Psoas muscle (tissue), 8 donors: Measurements from ENCODE around the gene KRT83. TPM values are rescaled to one million over a fixed set of nuclear protein-coding genes. Genes with fewer than 3 reads are reported as not detected.
A peak's percentile ranks its signal among the peaks of the same experiment; 100 is the strongest.

ENCODE experiments used
- ATAC-seq, 4 donors: fragments of 200-7000 bp; cut with Tn5 transposase; one replicate each; pipeline ENCODE4 v1.9.1; 2020; ENCODE audit warnings: moderate library complexity in 3 of 4, mild to moderate bottlenecking in 2 of 4
- DNase-seq, 2 donors: peaks; one replicate each; pipeline ENCODE4 v3.0.0-alpha.2; 2020
- H3K27ac ChIP-seq: fragments of 200-600 bp; one replicate; pipeline ENCODE4 v1.8.0; 2022
- H3K27me3 ChIP-seq, 3 donors: fragments of 200-600 bp in 1 of 3; one replicate each; pipeline versions ENCODE4 v1.6.1 to v1.8.0; 2013 to 2022; ENCODE audit warnings: low read length in 2 of 3, mild to moderate bottlenecking in 2 of 3, moderate library complexity in 1 of 3; ENCODE audit not compliant: insufficient read depth in 3 of 3
- H3K36me3 ChIP-seq, 2 donors: fragments of 200-600 bp in 1 of 2; one replicate each; pipeline versions ENCODE4 v1.6.1 to v1.8.0; 2013 to 2022; ENCODE audit warnings: low read depth in 1 of 2, mild to moderate bottlenecking in 1 of 2, moderate library complexity in 1 of 2; ENCODE audit not compliant: insufficient read depth in 1 of 2
- H3K4me1 ChIP-seq: fragments of 200-600 bp; one replicate; pipeline ENCODE4 v1.8.0; 2022
- H3K4me3 ChIP-seq: fragments of 200-600 bp; one replicate; pipeline ENCODE4 v1.8.0; 2022; ENCODE audit warnings: mild to moderate bottlenecking
- H3K9me3 ChIP-seq: fragments of 200-600 bp; one replicate; pipeline ENCODE4 v1.8.0; 2022
- CTCF ChIP-seq: fragments of 200-600 bp; IDR thresholded peaks from one replicate; pipeline ENCODE4 v1.8.0; 2022; ENCODE audit warnings: antibody characterized with exemption
- WGBS, 3 donors: extraction: QIAGEN DNeasy Blood & Tissue Kit; methylation state at CpG; one replicate each; pipeline versions ENCODE4 v1.1.6 to v1.1.7; 2013; 5-methylcytosine and 5-hydroxymethylcytosine counted together
- intact Hi-C, 2 donors: fragments of 100-400 bp; cut with DNase I; formaldehyde crosslinking; loops; one replicate each; pipeline versions ENCODE4 v1.11.0 to v1.14.2; 2022
- polyA plus RNA-seq, 3 donors: library from polyadenylated mRNA; stranded (reverse); fragments of 200-250 nt; gene quantifications; one replicate each; pipeline ENCODE4 v1.2.3, GENCODE V29; 2013
- total RNA-seq, 4 donors: library from RNA; stranded (reverse); fragmentation: NEBNext Ultra II Directional in 2 of 4; extraction: Animal tissue kit (Norgen Biotek cat#: 25700) in 2 of 4; gene quantifications; one replicate each; pipeline versions ENCODE4 v1.2.1 to v1.2.4, GENCODE V29; 2021 to 2023
- donor health status: healthy with polysubstance abuse.
- donor health status: DM: no; HTN: no; CAD: no; lungs with moderate emphysema.
- donor health status: Bipolar disorder and iron deficiency.
- donor health status: healthy.
- donor health status: DM: yes; HTN: yes; CAD: no.
- donor health status: DM: no; HTN: no; CAD: no.
- donor health status: DM: no; HTN: no; CAD: no.
- donor health status: DM: yes; HTN: yes; CAD: no.

Gene KRT83
- total and polyA plus RNA-seq, 7 donors, result not detected

GRCh38 chr12:52280319-52280795, 40.8 kb downstream of the KRT83 start:
- peak overlapping the region; percentile 39 for H3K27ac ChIP-seq
- ATAC-seq (peak in 3 of 4 donors; percentile 34 to 71 (median 59)), DNase-seq (peak; percentile 64 to 65)
- H3K4me3 ChIP-seq, result no peak overlapping the region
- no peaks in the 10 kb centered on the region for H3K27me3 ChIP-seq
- no peaks in the 10 kb centered on the region for H3K36me3 ChIP-seq
- TF ChIP-seq CTCF, result no peak
- 71 to 81% (median 79%) methylated on average over 3 of the region's 3 CpGs for WGBS, 3 donors
- H3K4me1 ChIP-seq, result peaks cover 7% of the 10 kb centered on the region
- intact Hi-C loops, result no loop called here
- H3K9me3 ChIP-seq, result no peaks in the 10 kb centered on the region

- DNase-seq, result no peak
- ATAC-seq, result no peak
- Histone ChIP-seq H3K27me3 (no peaks in the 10 kb centered on the region), H3K36me3 (no peaks in the 10 kb centered on the region), H3K4me3 (no peak overlapping the region), H3K4me1 (peaks cover 7% of the 10 kb centered on the region), H3K9me3 (no peaks in the 10 kb centered on the region), H3K27ac (peak overlapping the region; percentile 9)
- TF ChIP-seq CTCF, result no peak
- intact Hi-C loops, result loop anchor here (5.0 kb wide), 2 partner anchors 57 to 67 kb away; no protein-coding TSS in a partner anchor
- 92 to 94% (median 93%) methylated on average over 14 of the region's 14 CpGs for WGBS, 3 donors
Observed at GRCh38 chr12:52279422-52280318, 41.5 kb downstream of the KRT83 start.

GRCh38 chr12:52278575-52279421, 42.4 kb downstream of the KRT83 start:
- ATAC-seq, result peak; percentile 89 to 99 (median 94)
- Histone ChIP-seq H3K27ac (no peak overlapping the region), H3K9me3 (no peaks in the 10 kb centered on the region), H3K4me3 (no peak overlapping the region), H3K4me1 (peaks cover 7% of the 10 kb centered on the region), H3K36me3 (no peaks in the 10 kb centered on the region), H3K27me3 (peaks cover 0 to 6% (median 0%) of the 10 kb centered on the region in 3 donors)
- peak; percentile 96 for TF ChIP-seq CTCF
- peak; percentile 76 to 86 for DNase-seq
- intact Hi-C loops, result loop anchor here (5.0 kb wide), 2 partner anchors 56 to 66 kb away; no protein-coding TSS in a partner anchor
- 21 to 26% (median 22%) methylated on average over 31 to 32 of the region's 32 CpGs for WGBS, 3 donors

- WGBS, 3 donors, result 61 to 85% (median 77%) methylated on average over 9 of the region's 9 CpGs
- no peak for TF ChIP-seq CTCF
- intact Hi-C loops, result loop anchor here (5.0 kb wide), 2 partner anchors 55 to 65 kb away; no protein-coding TSS in a partner anchor
- ATAC-seq, result no peak
- Histone ChIP-seq H3K4me3 (no peak overlapping the region), H3K27ac (no peak overlapping the region), H3K4me1 (peaks cover 7% of the 10 kb centered on the region), H3K27me3 (peaks cover 0 to 7% (median 0%) of the 10 kb centered on the region in 3 donors), H3K36me3 (no peaks in the 10 kb centered on the region), H3K9me3 (no peaks in the 10 kb centered on the region)
- no peak for DNase-seq
Observed at GRCh38 chr12:52277486-52278245, 43.5 kb downstream of the KRT83 start.
